Ovary (tissue), 10 donors: ENCODE results near the gene GYG2. TPM values are rescaled to one million over a fixed set of nuclear protein-coding genes. Genes with fewer than 3 reads are reported as not detected.
"Not testable (repeated sequence)": the region's sequence is repeated elsewhere in the genome, so short reads cannot be mapped to it uniquely, and the experiment has no call there.

Experiments used
- DNase-seq, 5 donors: peaks; one replicate each; pipeline ENCODE4 v3.0.0-alpha.2; 2019 to 2020
- H3K27ac ChIP-seq, 2 donors: fragments of 200-600 bp; one replicate each; pipeline versions ENCODE4 v1.5.1 to v1.8.0; 2019 to 2022
- H3K27me3 ChIP-seq: fragments of 200-600 bp; one replicate; pipeline ENCODE4 v1.8.0; 2022
- H3K36me3 ChIP-seq: fragments of 200-600 bp; sonication (generic); one replicate; pipeline ENCODE4 v1.5.1; 2019
- H3K4me1 ChIP-seq: one replicate; pipeline ENCODE4 v1.8.1; 2013; ENCODE audit warnings: mild to moderate bottlenecking, moderate library complexity; ENCODE audit not compliant: insufficient read depth
- H3K4me3 ChIP-seq: fragments of 200-600 bp; sonication (generic); one replicate; pipeline ENCODE4 v1.5.1; 2017
- H3K9me3 ChIP-seq, 2 donors: fragments of 200-600 bp in 1 of 2; sonication (generic) in 1 of 2; one replicate each; pipeline versions ENCODE4 v1.5.1 to v1.8.1; 2013 to 2019; ENCODE audit warnings: mild to moderate bottlenecking in 1 of 2, moderate library complexity in 1 of 2
- CTCF ChIP-seq, 3 donors: fragments of 450-650 bp in 2 of 3; fragments of 200-600 bp in 1 of 3; IDR thresholded peaks; one replicate each; pipeline versions ENCODE4 v1.5.1 to v1.8.0; 2016 to 2022; ENCODE audit warnings: antibody characterized with exemption in 3 of 3, mild to moderate bottlenecking in 1 of 3
- EP300 ChIP-seq: sonication (generic); formaldehyde crosslinking; IDR thresholded peaks from one replicate; pipeline ENCODE4 v1.6.1; 2017; ENCODE audit warnings: antibody characterized with exemption
- POLR2A ChIP-seq: fragments of 450-650 bp; IDR thresholded peaks from one replicate; pipeline ENCODE4 v1.6.1; 2017; ENCODE audit warnings: antibody characterized with exemption, mild to moderate bottlenecking, moderate library complexity
- WGBS, 3 donors: extraction: QIAGEN DNeasy Blood & Tissue Kit in 1 of 3; methylation state at CpG; one replicate each; pipeline versions ENCODE4 v1.1.5 to v1.1.7; 2013 to 2017; 5-methylcytosine and 5-hydroxymethylcytosine counted together
- intact Hi-C, 4 donors: fragments of 100-400 bp; cut with DNase I; formaldehyde crosslinking; loops; one replicate each; pipeline versions ENCODE4 v1.11.0 to v1.15.1; 2022 to 2023
- long read RNA-seq, 3 donors: library from polyadenylated mRNA in 2 of 3; unstranded in 2 of 3; transcript quantifications; one replicate each; pipeline ENCODE4 v2.0.0 and lab custom pipeline, GENCODE V29; 2021 to 2026
- polyA plus RNA-seq, 2 donors: library from polyadenylated mRNA; stranded (reverse); fragments of 200-250 nt in 1 of 2; fragments of 350-450 nt in 1 of 2; fragmentation: Illumina TruSeq in 1 of 2; extraction: RNeasy Lipid Tissue Mini Kit (QIAGEN cat#74804) in 1 of 2; gene quantifications; one replicate each; pipeline ENCODE4 v1.2.3, GENCODE V29; 2013 to 2014
- total RNA-seq, 7 donors: library from RNA; depleted of rRNA in 2 of 7; stranded (reverse); fragments of >200 nt in 2 of 7; fragmentation: NEBNext Ultra II Directional in 3 of 7; extraction: Animal tissue kit (Norgen Biotek cat#: 25700) in 3 of 7; gene quantifications; one replicate each; pipeline versions ENCODE4 v1.1.0 to v1.2.4, GENCODE V29; 2016 to 2023
- donor health status: DM: no; HTN: no; CAD: no; lungs with moderate emphysema.
- donor health status: DM: no; HTN: no; CAD: no.
- donor health status: Bipolar disorder and iron deficiency.
- donor health status: DM: yes; HTN: yes; CAD: no.
- donor health status: DM: no; HTN: no; CAD: no.
- donor health status: DM: yes; HTN: yes; CAD: no.

Gene GYG2
- total RNA-seq = 1 to 10 TPM in 6 of 7 donors, under 1 TPM in 1; 0.72 to 5.4 (median 3.9) TPM
- polyA plus RNA-seq = 1 to 10 TPM; 3.1 to 9.0 TPM
- long read RNA-seq, donor 1, partial matches to known transcripts = 3 of 7 reads
- long read RNA-seq, donor 1, other reads (novel, unspliced or antisense) = 3 of 7 reads
- long read RNA-seq, donor 2, partial matches to known transcripts = 0 of 3 reads
- long read RNA-seq, donor 2, other reads (novel, unspliced or antisense) = 0 of 3 reads
- long read RNA-seq, donor 3, transcript GYG2-205 (11 exons, 1,956 nt) = major isoform, 9 of 21 reads
- long read RNA-seq, donor 3, partial matches to known transcripts = 5 of 21 reads
- long read RNA-seq, donor 3, other reads (novel, unspliced or antisense) = 6 of 21 reads

GRCh38 chrX:2828344-2828958 lies at the start of gene GYG2:
GYG2 (plus strand) TSS chrX:2828930; CDS start chrX:2830189, 1,259 bp downstream.
- intact Hi-C loops = loop anchor here in 1 of 4 donors (10.0 kb wide), 1 partner anchor 184 kb away; no protein-coding TSS in a partner anchor
- H3K27ac ChIP-seq = no peak within 1 kb of the TSS
- TF ChIP-seq EP300 (no peak), POLR2A (no peak), CTCF (IDR thresholded peaks at IDR 0.05) (no peak)
- DNase-seq = peak in 2 of 5 donors; percentile 28 to 44
- no peaks in the 10 kb centered on the region for H3K27me3 ChIP-seq
- no peaks in the 10 kb centered on the region for H3K9me3 ChIP-seq
- peaks cover 6% of the 10 kb centered on the region for H3K4me1 ChIP-seq
- no peaks in the 10 kb centered on the region for H3K36me3 ChIP-seq
- WGBS, 3 donors = 14 to 18% (median 17%) methylated on average over 49 to 56 of the region's 56 CpGs
- peak within 1 kb of the TSS; percentile 36 for H3K4me3 ChIP-seq

GRCh38 chrX:2780472-2781225 lies 48.1 kb upstream of the GYG2 start:
- H3K9me3 ChIP-seq, DNase-seq, H3K27ac ChIP-seq, H3K4me3 ChIP-seq, intact Hi-C loops, H3K27me3 ChIP-seq, H3K36me3 ChIP-seq, H3K4me1 ChIP-seq: not testable (repeated sequence)
- 72 to 79% (median 73%) methylated on average over 12 of the region's 12 CpGs for WGBS, 3 donors

- no peaks in the 10 kb centered on the region for H3K27me3 ChIP-seq
- H3K36me3 ChIP-seq = no peaks in the 10 kb centered on the region
- H3K4me3 ChIP-seq = no peak overlapping the region
- TF ChIP-seq CTCF (IDR thresholded peaks at IDR 0.05) (no peak), EP300 (no peak), POLR2A (no peak)
- no peak for DNase-seq
- WGBS, 3 donors = 86 to 96% (median 89%) methylated on average over 1 of the region's 1 CpG
- intact Hi-C loops = no loop called here
- no peak overlapping the region for H3K27ac ChIP-seq
- H3K4me1 ChIP-seq = no peaks in the 10 kb centered on the region
- H3K9me3 ChIP-seq = no peaks in the 10 kb centered on the region
Measured at GRCh38 chrX:2781226-2781571, 47.5 kb upstream of the GYG2 start.

GRCh38 chrX:2781698-2782097 lies 47.0 kb upstream of the GYG2 start:
- TF ChIP-seq CTCF (IDR thresholded peaks at IDR 0.05) = no peak
- no peak for TF ChIP-seq EP300
- TF ChIP-seq POLR2A = no peak
- no peaks in the 10 kb centered on the region for H3K27me3 ChIP-seq
- no peaks in the 10 kb centered on the region for H3K9me3 ChIP-seq
- 12 to 22% (median 17%) methylated on average over 6 of the region's 6 CpGs for WGBS, 3 donors
- intact Hi-C loops = no loop called here
- H3K27ac ChIP-seq = no peak overlapping the region
- H3K36me3 ChIP-seq = no peaks in the 10 kb centered on the region
- H3K4me1 ChIP-seq = no peaks in the 10 kb centered on the region
- no peak overlapping the region for H3K4me3 ChIP-seq
- no peak for DNase-seq
